HG03558 (cell line): ENCODE measurements around the gene PCF11.

Experiments
- ATAC-seq: cut with Tn5 transposase; IDR thresholded peaks from one replicate; pipeline ENCODE4 v1.9.1; 2021; ENCODE audit warnings: moderate number of reproducible peaks; ENCODE audit not compliant: unreplicated experiment; ENCODE audit errors: extremely low read depth

Gene PCF11

DNA sequence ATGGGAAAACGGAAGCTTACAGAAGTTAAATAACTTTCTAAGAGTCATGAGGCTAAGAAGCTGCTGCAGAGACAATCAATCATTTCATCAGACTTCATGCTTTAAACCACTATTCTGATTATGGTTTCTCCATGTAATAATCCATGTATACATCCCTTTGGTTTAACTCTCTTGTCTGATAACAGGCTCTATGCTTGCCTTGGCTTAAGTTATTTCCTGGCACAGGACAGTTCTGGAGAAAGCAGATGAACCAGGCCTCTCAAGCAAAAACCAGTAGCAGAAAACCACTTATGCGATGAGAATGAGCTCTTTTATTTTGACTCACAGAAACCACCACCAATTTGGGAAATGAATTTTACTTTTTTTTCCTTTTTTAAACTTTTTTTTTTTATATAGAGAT, 6.5 kb upstream of the PCF11 start:
- no peak for ATAC-seq

DNA sequence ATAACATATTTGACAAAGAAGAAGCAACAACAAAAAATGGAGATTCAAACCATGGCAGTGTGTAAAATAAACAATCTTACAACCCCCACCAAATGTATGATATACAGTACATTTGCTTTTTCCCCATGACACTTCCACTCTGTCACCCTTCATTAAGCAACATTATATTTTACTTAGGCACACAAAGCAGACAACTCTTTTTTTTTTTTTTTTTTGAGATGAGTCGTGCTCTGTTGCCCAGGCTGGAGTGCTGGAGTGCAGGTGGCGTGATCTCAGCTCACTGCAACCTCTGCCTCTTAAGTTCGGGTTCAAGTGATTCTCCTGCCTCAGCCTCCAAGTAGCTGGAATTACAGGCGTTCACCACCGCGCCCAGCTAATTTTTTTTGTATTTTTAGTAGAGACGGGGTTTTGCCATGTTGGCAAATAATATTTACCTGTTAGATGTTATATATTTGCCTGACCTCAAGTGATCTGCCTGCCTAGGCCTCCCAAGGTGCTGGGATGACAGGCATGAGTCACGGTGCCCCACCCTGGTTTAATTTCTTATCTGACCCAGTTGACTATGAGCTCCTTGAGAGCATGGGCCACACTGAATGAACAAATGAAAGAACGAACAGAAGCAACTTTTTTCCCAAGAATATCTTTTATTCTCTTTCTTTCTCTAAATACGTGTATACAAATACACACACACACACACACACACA, 5.5 kb upstream of the PCF11 start:
- ATAC-seq = no peak

DNA sequence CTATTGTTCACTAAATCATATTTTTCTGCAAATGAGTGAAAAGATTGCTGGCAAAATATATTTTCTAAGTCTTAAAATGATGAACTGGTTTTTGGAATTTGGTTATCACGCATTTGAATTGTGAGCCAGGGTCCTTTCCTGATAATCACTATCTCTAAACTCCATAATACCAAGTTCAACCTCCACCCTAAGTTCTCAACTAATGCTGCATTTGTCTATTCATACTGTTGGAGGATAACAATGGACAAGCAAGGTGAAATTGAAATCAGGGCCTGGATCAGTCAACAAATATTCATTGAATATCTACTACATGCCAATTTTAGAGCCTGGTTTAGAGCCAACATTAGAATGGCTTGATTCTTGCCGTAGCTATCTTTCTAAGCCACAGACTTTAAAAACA, 4.7 kb upstream of the PCF11 start:
- ATAC-seq = no peak

DNA sequence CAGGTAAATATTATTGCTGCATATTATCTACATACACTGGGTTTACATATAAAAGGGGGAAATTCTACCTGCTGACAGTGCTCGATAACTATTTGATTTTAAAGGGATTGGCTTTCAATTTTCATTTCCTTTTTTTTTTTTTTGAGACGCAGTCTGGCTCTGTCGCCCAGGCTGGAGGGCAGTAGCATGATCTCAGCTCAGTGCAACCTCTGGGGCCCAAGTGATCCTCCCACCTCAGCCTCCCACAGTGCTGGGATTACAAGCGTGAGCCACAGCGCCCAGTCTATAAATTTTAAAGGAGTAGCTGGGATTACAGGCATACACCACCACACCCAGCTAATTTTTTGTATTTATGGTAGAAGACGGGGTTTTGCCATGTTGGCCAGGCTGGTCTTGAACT, 3.2 kb upstream of the PCF11 start:
- ATAC-seq = no peak

DNA sequence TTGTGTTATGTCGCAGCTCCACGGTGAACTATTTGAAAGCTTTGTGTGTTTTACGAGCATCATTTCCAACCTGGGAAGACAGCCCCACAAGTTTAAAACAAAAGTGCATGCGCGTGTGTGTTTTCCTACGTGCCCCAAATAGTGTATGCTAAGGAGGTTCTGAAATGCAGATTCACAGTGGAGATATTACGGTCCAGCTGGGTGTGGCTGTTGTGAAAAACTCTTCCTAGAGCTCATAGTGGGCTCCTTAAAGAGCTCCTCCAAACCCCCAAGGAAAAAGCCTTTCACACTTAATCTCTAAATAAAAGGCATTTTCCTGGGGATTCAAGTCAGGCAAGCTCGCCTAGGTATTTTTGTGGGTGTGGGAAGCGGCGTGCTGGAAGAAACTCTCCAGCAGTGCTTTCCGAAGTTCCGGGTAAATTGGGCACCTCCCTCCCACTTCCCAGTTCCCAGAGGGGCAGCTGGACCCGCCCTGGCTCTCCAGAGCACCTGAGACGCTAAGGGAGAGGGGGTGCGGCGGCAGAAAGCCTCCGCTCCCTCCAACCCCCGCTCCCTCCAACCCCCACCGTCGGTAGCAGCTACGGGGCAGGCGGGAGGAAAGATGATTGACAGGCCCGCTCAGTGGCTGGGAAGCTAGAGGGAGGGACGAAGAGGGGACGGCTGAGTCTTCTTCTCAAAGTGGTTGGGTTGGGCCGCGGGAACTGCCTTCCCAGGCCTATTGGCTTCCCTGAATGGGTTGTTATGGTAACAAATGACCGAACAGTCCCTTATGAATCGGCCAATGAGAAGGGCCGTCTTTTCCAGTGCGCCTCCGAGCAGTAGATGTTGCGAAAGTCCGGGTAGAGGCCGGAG, 561 bp upstream of the PCF11 start:
- ATAC-seq = peak; percentile 97

DNA sequence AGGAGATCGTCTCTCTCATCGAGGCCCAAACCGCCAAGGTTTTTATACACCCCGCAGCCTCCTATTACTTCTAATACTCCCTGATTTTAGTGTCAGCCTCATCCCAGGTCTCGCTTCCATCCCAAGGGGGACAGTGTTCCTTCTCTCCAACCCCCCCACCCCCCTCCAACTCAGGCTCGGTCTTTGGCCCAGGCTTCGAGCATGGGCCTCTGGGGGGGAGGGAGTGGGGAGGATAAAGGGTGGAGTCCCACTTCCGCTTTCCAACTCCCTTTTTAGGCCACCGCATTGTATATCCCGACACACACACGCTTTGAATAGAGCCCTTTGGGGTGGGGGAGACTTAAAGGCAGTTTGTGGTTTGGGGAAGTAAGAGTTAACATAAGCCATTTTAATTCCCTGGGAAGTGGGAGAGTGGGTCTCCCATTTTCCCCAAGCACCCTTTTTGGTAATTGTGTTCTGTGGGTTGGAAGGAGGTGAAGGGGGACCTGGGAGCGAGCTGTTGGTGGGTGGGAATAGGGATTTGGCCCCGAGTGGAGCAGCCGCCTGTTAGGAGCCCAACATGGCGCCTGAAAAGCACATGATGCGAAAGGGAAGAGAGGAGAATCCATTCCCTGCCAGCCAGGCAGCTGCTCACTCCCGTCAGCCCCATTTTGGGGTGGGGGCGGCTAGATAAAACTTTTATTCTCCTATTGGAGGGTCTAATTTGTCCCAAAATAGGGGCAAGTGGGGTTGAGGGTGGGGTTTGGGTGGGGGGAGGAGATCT, 844 bp downstream of the PCF11 start:
- ATAC-seq = no peak

DNA sequence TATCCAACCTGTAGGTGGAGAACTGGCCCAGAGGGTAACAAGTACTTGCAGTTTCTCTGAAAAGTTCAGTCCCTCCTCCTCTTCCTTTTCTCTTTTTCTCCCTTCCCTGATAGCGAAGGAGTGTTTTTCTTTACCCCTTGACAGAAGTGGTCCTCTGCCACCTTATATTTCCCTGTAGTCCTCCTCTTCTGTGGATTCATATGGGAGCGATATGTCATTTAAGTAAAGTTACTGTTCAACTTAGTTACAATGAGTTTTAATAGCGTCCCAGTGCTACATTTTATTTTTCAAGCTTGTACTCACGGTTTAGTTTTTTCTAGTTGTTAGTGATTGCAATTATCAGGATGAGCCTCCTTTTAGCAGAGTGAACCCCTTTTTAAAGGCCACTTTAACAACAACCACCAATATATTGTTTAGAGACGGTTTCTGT, 1.4 kb downstream of the PCF11 start:
- ATAC-seq = no peak

DNA sequence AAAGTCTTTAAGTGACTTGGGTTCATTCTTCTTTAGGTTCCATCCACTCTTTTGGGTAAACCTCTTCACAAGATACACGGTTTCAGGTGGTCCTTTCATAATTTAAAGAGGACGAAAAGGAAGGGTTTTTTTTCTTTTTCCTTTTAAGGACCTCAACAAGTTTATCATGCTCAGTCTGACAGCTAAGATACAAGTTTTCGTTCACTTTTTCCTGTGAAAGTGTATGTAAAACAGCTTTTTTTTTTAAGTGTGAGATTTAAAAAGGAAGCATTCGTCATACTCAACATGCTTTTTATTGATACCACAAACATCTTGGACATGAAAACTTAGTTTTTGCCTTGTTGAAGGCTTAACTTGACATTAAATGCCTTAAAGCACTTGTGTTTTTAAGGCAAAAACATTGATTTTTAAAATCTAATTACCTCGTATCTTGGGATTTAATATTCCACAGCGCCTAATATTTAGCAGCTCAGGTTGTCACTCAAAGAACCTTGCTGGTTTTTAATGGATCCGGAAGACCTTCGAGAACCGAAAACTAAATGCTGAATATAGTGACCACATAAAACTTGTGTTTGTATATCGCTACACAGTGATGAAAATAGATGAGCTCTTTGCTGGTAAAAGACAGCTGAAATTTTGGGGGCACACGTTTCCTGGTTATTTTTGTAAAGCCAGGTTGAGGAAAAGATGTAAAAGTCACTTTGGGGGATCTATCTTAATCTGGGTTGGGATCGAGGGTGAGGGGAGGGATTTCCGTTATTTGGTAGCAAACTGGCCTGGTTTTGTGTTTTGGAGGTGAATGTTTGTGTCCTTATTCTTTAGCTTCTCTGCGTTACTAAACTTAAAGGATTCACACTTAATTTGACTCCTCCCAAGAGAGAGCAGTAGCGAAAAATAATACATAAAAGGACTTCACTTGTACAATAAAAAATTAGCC, 2.3 kb downstream of the PCF11 start:
- ATAC-seq = no peak

DNA sequence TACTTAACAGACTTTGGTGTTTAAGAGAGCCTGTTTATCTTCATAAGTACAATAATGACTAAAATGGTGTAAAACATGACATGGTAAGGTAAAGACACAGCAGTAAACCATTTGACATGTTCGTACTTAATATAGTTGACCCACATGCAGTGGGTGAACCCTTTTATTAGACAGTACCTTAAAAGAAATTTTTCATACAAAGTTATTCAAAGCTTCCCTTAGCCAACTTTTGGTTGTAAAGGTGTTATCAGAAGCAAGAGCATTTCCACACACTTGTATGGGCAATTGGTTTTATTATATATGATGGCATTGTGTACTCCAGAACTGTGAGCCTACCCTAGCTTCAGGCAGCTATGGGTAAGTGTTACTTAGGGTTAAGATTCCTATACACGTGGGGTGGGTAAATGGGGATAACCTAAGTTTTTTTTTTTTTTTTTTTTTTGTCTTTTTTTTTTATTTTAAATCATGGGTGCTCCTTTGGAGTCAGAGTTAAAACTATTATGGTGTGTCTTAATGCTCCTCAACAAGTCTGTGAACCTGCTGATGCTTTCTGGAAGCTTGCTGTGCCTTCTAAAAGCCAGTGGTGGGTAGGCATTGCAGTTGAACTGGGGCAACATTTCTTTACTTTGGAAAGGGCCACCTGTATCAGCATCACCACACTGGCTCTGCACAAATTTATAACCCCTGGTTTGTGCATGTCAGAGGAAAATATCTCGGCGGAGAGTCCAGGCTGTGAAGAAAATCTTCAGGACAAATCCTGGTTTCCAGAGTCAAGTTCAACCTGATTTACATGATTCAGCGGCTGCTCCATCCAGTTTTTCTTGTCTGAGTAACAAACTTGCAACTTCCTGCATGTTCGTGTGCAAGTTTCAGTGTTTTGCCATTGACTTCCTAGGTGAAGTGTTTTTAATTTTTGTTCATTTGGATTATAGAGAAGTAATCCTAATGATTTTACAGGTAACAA, 3.3 kb downstream of the PCF11 start:
- no peak for ATAC-seq

DNA sequence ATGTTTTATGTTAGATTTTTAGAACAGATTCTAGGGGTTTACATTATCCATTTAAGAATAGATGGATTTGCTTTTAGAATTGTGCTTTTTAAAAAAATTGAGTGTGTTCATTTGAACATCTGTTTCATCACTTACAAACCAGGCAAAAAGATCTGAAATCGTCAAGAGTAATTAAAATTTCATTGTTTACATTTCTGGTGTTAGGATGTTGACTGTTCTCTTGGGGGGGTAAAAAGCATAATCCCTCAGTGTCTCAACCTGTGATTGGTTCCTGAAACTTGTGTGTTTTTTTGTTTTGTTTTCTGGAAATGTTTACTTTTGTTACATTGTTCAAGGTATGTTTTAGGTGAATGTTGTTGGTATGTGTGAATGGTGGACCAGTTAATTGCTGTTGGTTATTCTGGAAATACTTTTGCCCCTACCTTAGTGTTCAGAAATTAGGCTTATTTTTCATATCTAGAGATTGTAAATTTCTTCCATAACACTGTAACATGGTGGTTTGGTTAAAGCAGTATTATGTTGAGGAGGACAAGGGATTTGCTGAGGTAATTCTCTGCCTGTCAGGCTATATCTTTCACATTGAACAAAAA, 4.8 kb downstream of the PCF11 start:
- no peak for ATAC-seq

DNA sequence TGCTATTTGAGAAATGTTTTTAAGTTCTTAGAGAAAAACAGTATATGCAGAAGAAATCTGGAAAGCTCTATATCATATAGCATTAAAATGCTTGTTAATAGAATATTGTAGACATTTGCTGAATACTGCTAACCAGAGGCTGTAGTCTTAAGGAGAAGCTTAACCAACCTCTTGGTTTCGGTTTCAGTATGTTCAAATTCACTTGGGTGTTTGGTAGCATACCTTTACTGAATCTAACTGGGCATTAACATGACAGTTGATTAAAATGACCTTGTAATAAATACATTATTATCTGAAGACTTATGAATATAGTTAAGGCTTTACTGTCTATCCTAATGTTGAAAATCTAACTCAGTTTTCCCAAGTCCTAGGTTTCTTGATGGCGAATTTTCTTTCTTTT, 5.4 kb downstream of the PCF11 start:
- ATAC-seq = peak; percentile 60

DNA sequence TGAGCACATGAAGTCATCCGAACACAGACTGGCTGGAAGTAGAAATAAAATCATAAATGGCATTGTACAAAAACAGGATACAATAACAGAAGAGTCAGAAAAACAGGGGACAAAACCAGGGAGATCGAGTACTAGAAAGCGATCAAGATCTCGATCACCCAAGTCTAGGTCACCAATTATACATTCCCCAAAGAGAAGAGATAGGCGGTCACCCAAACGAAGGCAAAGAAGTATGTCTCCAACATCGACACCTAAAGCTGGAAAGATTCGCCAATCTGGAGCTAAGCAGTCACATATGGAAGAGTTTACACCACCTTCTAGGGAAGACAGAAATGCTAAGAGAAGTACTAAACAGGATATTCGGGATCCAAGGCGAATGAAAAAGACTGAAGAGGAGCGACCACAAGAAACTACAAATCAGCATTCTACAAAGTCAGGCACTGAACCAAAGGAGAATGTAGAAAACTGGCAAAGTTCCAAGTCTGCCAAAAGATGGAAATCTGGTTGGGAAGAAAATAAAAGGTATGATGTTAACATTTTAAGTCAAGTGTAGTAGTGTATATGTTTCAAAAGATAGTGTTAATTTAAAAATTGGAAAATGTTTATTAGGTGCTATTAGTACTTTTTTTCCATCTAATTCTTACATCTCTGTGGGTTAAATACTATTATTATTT, 9.4 kb downstream of the PCF11 start:
- no peak for ATAC-seq

DNA sequence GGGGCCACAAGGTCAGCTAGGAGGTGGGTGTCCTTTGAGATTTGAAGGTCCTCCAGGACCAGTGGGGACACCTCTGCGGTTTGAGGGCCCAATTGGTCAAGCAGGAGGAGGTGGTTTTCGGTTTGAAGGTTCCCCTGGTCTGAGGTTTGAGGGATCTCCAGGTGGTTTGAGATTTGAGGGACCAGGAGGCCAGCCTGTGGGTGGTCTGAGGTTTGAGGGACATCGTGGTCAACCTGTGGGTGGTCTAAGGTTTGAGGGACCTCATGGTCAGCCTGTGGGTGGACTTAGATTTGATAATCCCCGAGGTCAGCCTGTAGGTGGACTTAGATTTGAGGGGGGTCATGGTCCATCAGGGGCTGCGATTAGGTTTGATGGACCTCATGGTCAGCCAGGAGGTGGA, 11.8 kb downstream of the PCF11 start:
- ATAC-seq = no peak

DNA sequence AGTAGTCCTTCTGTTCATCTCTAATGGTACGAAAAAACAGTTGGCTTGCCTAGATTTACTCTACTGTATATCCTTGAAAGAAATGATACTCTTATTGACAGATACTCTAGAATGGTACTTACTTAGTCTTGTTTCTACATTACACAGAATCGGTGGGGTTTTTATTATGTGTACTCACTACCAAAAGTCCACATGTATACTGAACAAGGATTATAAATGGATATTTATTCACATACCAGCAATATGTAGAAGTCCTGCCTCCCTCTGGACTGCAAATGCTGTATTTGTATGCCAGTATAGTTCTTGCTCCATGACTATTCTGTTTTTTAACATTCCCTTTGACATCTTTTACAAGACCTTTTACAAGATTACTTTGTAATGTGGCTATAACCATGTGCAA, 13.9 kb downstream of the PCF11 start:
- ATAC-seq = no peak

DNA sequence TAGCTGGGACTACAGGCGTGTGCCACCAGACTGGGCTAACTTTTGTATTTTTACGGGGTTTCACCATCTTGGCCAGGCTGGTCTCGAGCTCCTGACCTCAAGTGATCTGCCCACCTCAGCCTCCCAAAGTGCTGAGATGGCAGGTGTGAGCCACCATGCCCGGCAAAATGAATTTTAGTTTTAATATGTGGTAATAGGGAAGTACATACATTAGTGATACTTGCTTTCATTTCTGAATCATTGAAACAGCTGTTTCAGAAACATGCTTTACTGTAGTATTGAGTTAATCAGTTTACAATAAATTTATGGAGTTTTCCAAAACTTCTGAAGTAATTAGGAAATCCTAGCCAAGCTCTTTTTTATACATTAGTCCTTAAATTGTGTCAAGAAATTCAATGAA, 15.6 kb downstream of the PCF11 start:
- no peak for ATAC-seq

DNA sequence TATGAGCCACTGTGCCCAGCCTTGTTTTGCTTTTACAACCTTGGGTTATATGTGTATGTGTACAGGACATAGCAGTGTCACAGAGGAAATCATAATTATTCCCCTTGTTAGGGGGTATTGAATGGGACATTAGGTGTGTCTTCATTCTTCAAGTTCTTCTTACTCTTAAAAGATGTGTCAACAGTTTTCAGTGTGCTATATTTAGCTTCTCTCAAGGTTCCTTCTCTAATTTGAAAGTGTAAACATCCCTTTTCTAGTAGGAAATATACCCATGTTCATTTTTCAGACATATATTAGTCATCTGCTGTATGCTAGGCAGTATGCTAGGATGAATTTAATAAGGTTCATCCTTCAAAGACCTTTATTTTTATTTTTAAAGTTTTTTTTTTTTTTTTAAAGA, 17.1 kb downstream of the PCF11 start:
- peak; percentile 56 for ATAC-seq

DNA sequence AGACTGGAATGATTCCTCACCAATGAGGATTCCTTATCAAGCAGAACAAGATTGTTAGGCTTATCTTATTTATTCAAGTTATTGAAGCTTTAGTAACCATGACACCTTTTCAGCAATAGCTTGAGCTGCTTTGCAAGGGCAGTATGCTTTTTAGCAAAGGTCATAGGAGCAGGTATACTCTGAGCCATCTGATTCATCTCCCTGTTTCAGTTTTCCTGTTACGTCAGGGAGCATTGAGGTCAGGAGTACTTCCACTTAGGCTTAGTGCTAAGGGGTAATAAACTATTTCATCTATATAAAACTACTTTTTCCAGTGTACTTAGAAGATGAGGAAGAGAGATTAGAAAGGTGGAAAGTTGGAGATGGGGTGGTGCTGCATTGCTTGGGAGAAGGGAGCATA, 18.9 kb downstream of the PCF11 start:
- ATAC-seq = no peak

DNA sequence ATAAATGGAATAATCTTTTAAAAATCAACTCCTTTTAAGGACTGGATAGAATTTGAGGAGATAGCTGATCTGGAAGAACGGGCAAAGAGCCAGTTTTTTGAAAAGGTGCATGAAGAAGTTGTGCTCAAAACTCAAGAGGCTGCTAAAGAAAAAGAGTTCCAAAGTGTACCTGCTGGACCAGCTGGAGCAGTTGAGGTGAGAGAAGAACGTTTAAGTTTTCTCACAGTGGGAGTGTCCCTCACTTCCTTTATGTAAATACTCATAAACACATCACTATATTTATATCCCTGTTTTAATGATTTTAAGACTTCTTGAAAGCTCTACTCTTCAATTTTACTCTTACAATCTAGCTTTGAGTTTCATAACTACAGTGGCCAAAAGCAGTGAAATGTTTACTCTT, 24.9 kb downstream of the PCF11 start:
- no peak for ATAC-seq
